Activated T-cell treated with anti-CD3 and anti-CD28 coated beads, Interleukin-2, amount 50 U/mL, for 24 hours (primary cell): ENCODE results near the gene COL6A3.

Experiments used
- DNase-seq: peaks from one replicate; pipeline ENCODE4 v3.0.0-alpha.2; 2020
- H3K27ac Mint-ChIP-seq: 2 replicates; pipeline ENCODE4 v1.8.0; 2020; ENCODE audit warnings: mild to moderate bottlenecking, mixed read lengths
- H3K27me3 Mint-ChIP-seq: 2 replicates; pipeline ENCODE4 v1.8.0; 2020; ENCODE audit warnings: mixed read lengths
- H3K36me3 Mint-ChIP-seq: 2 replicates; pipeline ENCODE4 v1.8.0; 2020; ENCODE audit warnings: low read depth, mixed read lengths
- H3K4me1 Mint-ChIP-seq: 2 replicates; pipeline ENCODE4 v1.8.0; 2020; ENCODE audit warnings: low read depth, mixed read lengths
- H3K4me3 Mint-ChIP-seq: 2 replicates; pipeline ENCODE4 v1.8.0; 2020; ENCODE audit warnings: mild to moderate bottlenecking, moderate library complexity, mixed read lengths
- H3K9me3 Mint-ChIP-seq: 2 replicates; pipeline ENCODE4 v1.8.0; 2020; ENCODE audit warnings: mixed read lengths

Gene COL6A3

DNA sequence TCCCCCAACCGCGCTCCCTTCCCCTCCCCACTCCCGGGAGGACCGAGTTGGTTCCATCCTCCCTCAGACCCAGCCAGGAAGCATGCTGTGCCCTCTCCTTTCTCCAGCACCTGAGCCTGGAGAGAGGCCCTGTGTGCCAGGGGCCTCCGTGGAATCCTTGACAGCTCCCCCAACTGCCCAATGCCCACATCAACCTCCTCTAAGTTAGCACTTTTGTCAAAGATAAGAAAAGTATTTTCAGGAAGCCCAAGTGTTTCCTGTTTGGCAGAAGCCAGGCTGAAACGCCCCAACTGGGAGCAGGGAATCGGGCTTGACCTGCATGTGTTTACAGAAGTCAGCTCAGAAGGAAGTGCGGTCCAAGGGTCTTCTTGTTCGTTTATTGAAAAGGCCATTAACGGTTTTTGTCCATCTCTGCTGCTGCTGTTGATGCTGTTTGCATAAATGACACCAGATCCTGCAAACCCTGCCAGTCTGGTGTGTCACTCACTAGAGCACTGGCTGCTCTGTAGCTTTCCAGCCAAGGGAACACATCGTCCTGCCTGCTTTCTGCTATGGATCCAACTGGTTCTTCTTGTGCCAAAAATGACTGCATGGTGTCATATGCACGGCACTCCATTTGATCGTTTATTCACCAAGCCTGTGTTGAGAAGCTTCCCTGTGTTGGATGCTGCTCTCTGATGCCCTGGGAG lies 35.4 kb upstream of the COL6A3 start:
- DNase-seq = peak; percentile 27
- H3K27me3 Mint-ChIP-seq = no peaks in the 10 kb centered on the region
- H3K4me3 Mint-ChIP-seq = no peak overlapping the region
- no peaks in the 10 kb centered on the region for H3K36me3 Mint-ChIP-seq
- no peaks in the 10 kb centered on the region for H3K9me3 Mint-ChIP-seq
- peaks cover 31% of the 10 kb centered on the region for H3K4me1 Mint-ChIP-seq
- no peak overlapping the region for H3K27ac Mint-ChIP-seq

DNA sequence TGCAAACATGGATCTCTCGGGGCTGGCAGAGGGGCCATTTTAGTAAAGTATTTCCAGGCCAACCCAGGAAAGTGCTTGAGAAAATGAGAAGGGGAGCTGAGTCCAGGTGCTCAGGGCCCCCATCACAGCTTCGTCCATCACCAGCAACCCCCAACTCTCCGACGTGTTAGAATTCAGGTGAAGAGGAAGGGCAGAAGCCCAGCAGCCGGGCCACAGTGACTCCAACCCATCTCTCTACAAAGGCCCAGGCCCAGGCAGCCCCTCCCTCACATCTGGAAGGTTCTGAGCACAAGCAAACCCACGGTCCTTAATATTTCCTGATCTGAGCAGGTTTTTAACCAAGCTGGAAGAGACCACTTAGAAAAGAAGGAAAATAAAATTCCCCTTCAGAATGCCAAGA lies 34.7 kb upstream of the COL6A3 start:
- Mint-ChIP-seq H3K36me3 (no peaks in the 10 kb centered on the region), H3K27me3 (no peaks in the 10 kb centered on the region), H3K4me1 (peaks cover 36% of the 10 kb centered on the region), H3K27ac (no peak overlapping the region), H3K4me3 (no peak overlapping the region), H3K9me3 (no peaks in the 10 kb centered on the region)
- peak; percentile 18 for DNase-seq

DNA sequence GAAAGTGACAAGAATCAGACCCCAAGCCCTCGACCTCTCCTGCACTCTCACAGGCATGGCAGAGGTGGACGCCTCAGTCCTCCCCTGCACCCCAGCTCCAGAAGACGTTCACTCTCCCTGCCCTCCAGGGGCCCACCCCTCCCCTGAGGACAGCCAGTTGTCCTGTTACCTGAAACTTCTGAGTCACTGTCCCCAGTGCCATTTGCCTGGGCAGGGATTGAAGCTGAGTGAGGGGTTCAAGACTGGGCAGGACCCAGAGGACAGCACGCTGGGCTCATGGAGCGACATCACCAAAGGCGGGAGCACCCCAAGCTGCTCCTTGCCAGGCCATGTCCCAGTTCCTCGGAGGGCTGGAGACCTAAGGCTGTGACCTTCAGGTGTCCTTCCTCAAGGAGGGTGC lies 34.2 kb upstream of the COL6A3 start:
- no peaks in the 10 kb centered on the region for H3K27me3 Mint-ChIP-seq
- H3K4me1 Mint-ChIP-seq = peaks cover 37% of the 10 kb centered on the region
- H3K4me3 Mint-ChIP-seq = no peak overlapping the region
- no peak overlapping the region for H3K27ac Mint-ChIP-seq
- H3K36me3 Mint-ChIP-seq = no peaks in the 10 kb centered on the region
- H3K9me3 Mint-ChIP-seq = no peaks in the 10 kb centered on the region
- DNase-seq = no peak

DNA sequence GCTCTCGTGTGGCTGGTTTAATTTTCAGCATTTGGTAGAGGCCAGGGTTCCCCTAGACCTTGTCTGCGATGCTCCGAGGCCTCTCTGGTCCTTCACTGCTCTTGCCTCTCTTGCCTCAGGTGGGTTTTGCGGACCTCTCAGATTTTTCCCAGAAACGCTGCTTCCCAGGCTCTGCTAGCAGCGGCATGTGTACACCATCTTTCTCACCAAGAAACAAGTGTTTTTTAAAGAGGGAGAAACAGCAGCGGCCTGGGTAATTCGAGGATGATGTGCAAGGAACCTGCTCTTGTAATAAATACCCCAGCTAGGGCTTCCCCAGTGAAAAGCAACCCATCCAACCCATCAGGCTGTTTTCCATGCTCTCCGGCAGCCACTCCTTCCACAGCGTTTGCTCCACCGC lies 33.5 kb upstream of the COL6A3 start:
- H3K27me3 Mint-ChIP-seq = no peaks in the 10 kb centered on the region
- no peak overlapping the region for H3K4me3 Mint-ChIP-seq
- DNase-seq = peak; percentile 18

DNA sequence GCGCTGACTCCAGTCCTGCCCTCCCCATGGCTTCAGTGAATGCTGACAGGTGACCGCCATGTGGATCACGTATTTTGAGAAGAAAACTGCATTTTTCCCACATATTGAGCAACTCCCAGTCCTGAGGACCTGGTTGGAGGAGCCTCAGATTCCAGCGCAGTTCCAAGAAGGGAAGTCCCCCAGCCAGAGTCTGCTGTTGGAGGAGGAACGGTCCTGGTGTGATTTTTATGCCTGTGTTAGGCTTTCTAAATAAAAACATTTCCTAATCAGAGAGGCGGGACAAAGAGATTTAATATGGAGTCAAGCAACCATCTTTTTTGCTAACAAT lies 32.3 kb upstream of the COL6A3 start:
- peaks cover 3% of the 10 kb centered on the region for H3K9me3 Mint-ChIP-seq
- DNase-seq = no peak
- H3K4me3 Mint-ChIP-seq = no peak overlapping the region
- H3K27ac Mint-ChIP-seq = no peak overlapping the region
- H3K4me1 Mint-ChIP-seq = peaks cover 52% of the 10 kb centered on the region
- H3K36me3 Mint-ChIP-seq = no peaks in the 10 kb centered on the region
- no peaks in the 10 kb centered on the region for H3K27me3 Mint-ChIP-seq

More for the DNA sequence above, 33.5 kb upstream of the COL6A3 start:
- Mint-ChIP-seq H3K4me1 (peaks cover 40% of the 10 kb centered on the region), H3K36me3 (no peaks in the 10 kb centered on the region), H3K9me3 (no peaks in the 10 kb centered on the region), H3K27ac (no peak overlapping the region)

DNA sequence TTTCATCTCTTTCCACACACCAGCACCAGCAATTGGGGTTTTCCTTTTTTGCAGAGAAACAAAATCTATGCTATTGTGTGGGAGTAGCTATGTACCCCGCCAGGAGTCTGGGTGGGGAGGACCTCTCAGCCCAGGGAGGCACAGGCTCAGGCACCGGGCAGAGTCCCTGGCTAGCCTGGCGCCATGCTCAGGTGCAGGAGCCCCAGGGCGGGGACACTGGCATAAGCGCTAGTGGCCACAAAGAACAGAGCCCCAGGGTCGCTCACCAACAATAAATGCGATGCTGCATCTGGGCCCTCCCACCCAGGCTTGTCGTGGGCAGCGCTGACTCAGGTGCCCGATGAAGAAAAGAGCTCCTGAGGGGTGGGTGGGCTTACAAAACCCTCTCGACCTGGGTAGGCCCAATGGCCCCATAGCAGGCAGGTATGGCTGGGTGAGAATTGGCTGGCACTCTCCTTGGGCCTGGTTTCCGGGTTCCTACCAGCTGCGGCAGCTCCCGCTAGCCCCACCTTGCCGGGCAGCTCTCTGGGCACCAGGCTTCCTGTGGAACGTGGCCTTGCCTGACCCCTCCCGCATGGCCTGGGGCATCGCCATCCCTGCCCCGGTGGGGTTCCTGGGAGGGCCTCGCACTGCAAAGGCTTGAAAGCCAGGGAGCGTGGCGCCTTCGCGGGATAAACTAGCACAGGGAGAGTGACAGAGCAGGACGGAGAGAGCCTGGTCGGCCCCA lies 31.8 kb upstream of the COL6A3 start:
- Mint-ChIP-seq H3K9me3 (peaks cover 3% of the 10 kb centered on the region), H3K27ac (no peak overlapping the region), H3K36me3 (no peaks in the 10 kb centered on the region), H3K4me3 (no peak overlapping the region), H3K27me3 (no peaks in the 10 kb centered on the region), H3K4me1 (peaks cover 57% of the 10 kb centered on the region)
- peak; percentile 33 for DNase-seq

DNA sequence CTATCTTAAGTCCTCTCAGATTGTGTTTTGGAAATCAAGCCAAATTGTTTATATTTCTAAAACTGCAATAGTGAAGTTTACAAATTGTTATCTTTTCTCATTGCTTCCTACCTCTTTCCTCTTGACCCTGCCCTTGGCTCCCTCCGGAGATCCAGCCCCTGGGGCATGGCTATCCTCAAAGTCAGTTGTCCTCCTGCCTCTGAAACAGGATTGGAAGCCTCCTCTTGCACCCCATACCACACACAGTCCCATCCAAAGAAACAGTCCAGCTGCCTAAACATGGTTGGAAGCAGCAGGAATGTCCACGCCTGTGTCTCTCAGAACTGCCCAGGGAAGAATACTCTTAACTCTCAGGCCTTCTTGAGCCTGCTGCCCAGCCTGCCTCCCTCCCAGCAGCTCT lies 30.1 kb upstream of the COL6A3 start:
- Mint-ChIP-seq H3K4me3 (no peak overlapping the region), H3K27ac (no peak overlapping the region), H3K9me3 (peaks cover 12% of the 10 kb centered on the region), H3K27me3 (no peaks in the 10 kb centered on the region), H3K4me1 (peaks cover 65% of the 10 kb centered on the region), H3K36me3 (peaks cover 9% of the 10 kb centered on the region)
- peak; percentile 21 for DNase-seq

DNA sequence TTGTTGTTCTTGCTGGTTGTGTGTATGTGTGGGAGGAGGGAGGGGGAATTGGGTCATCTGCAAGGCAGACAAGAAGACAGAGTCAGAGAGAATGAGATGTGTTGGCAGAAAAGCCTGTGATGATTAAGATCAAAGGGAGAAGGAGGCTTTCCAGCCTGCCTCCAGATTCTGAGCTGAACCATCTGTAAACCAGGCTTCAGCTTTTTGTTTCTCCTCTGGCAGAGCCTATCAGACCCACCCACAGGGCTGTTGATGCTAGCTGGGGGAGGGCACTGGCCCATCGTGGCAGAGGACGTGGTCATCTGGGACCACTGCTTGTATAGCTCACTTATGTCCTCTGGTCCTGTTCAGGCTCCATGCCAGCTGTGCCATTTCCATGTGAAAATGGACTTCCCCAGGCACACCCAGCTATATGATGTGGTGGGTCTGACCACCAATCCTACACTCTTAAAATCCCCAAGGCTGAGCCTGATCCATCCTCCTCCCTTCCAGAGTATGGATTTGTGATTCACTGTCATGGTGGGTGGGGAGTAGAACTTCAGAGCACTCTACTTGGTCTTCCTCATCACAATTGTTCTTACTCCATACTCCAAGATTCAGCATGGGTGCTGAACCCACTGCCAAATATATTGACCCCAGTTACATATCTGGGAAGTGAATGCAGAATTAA lies 27.8 kb upstream of the COL6A3 start:
- Mint-ChIP-seq H3K27ac (peak overlapping the region; percentile 95), H3K9me3 (peaks cover 12% of the 10 kb centered on the region), H3K4me3 (peak overlapping the region; percentile 64), H3K4me1 (peaks cover 81% of the 10 kb centered on the region), H3K36me3 (peaks cover 11% of the 10 kb centered on the region), H3K27me3 (no peaks in the 10 kb centered on the region)
- DNase-seq = peak; percentile 65

DNA sequence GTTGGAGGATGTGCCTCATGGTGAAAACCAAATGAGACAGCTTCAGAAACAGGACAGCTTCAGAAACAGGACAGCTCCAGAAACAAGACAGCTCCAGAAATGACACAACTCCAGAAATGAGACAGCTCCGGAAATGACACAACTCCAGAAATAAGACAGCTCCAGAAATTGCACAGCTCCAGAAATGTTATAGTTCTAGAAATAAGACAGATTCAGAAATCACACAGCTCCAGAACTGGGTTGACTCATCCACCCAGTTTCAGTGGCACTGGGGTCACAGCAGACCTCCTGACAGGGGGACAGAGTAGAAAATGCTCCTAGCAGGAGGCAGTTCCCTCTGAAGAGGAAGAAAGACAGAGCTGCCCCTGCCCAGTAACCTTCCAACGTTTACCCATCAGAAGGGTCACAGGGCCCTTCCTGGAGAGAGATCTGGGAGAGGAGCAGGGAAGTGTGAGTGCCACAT lies 26.9 kb upstream of the COL6A3 start:
- Mint-ChIP-seq H3K4me3 (peak overlapping the region; percentile 64), H3K27me3 (no peaks in the 10 kb centered on the region), H3K36me3 (peaks cover 11% of the 10 kb centered on the region), H3K9me3 (peaks cover 12% of the 10 kb centered on the region), H3K4me1 (peaks cover 88% of the 10 kb centered on the region), H3K27ac (peak overlapping the region; percentile 95)
- DNase-seq = peak; percentile 75

DNA sequence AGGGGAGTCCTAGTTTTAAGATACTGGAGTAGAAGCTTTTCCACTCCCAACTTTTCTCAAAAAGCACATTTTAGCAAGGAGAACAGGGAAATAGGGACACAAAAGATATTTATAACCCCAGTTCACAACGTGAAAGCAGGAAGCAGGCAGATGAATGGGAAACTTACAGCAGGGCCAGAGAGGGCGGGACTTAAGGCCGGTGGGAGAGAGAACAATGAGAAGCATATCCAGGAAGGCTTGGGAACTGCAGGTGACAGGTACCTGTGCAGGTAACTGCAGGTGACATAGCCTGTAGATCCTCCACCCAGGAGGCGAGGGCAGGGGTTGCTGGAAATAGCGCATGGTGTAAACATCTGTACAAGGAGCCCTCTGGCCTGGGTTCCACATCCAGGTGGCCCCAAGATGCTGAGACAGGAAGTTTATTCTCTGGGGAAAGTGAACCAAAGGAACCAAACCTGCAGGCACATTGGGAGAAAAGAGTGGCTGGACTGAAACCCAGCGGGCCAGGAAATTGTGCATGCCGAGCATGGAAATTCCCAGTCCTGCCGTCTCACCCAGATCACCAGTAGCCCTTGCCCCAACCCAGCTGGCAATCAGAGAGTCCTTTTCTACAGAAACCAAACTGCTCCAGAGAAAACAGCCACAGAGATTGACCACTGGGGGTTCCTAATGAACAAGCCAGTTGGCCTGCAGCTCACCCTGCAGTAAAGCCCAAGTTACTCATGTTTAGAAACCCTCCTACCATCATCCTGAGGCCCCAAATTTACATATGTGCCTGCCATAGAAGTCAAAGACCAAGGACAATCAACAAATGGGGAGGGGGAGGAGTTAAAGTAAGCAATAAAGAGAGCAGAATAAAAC lies 24.3 kb upstream of the COL6A3 start:
- H3K27ac Mint-ChIP-seq = peak overlapping the region; percentile 41
- H3K4me3 Mint-ChIP-seq = peak overlapping the region; percentile 21
- DNase-seq = peak; percentile 37

DNA sequence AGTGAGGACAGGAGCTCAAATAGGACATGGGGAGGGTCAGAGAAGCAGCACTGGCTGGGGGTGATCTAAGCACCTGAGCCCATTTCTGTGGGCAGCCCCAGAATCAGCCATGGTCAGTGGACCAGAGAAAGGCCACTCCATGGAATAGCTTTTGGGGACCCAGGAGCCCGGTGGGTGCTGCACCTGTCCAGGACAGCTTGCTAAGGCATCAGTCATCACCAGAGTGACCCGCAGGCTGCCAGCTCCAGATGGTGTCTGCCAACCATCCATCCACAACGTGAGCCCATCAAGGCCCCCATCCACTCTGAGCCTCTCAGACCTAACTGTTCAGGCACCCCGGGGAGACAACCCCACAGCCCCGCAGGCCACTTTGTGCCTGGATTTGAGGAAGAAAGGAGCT lies 23.6 kb upstream of the COL6A3 start:
- Mint-ChIP-seq H3K4me1 (peaks cover 95% of the 10 kb centered on the region), H3K4me3 (no peak overlapping the region), H3K27ac (peak overlapping the region; percentile 59), H3K36me3 (peaks cover 29% of the 10 kb centered on the region), H3K9me3 (peaks cover 12% of the 10 kb centered on the region), H3K27me3 (no peaks in the 10 kb centered on the region)
- DNase-seq = peak; percentile 35

More for the DNA sequence above, 24.3 kb upstream of the COL6A3 start:
- Mint-ChIP-seq H3K4me1 (peaks cover 94% of the 10 kb centered on the region), H3K27me3 (no peaks in the 10 kb centered on the region), H3K36me3 (peaks cover 23% of the 10 kb centered on the region), H3K9me3 (peaks cover 12% of the 10 kb centered on the region)

DNA sequence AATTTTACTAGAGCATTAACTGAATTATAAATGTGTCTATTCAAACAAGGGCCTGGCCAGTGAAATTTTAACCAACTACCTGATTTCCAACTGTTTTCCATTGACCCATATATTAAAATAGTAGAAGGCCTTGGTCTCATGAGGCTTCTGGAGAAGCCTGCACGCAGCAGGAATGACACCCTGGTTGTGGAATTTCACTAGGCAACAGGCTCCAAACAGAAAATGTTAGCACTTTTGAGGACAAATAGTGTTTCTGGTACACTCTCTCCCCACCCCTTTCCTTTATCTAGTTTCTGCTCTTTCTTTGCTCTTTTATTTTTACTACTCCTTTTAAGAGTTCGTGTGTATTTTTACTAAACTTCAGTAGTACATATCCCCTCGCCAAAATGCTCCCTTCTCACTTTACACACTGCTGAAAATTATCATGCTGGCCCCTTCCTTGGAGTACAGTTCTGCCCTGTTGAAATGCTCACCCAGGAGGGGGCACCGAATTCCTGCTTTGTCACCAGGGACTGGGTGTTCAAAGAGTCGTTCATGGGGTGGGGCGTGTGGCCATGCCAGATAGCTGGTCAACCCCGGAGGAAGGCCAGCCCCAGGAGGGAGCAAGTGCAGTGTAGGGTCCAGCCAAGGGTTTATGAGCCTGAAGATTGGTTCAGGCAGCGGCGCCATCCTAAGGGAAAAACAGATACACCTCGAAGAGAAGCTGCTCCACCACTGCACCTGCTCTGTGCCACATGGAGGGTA lies 22.1 kb upstream of the COL6A3 start:
- H3K36me3 Mint-ChIP-seq = peaks cover 45% of the 10 kb centered on the region
- no peaks in the 10 kb centered on the region for H3K27me3 Mint-ChIP-seq
- H3K4me1 Mint-ChIP-seq = peaks cover 95% of the 10 kb centered on the region
- peak overlapping the region; percentile 97 for H3K27ac Mint-ChIP-seq
- H3K4me3 Mint-ChIP-seq = peak overlapping the region; percentile 29
- DNase-seq = no peak
- H3K9me3 Mint-ChIP-seq = peaks cover 9% of the 10 kb centered on the region

DNA sequence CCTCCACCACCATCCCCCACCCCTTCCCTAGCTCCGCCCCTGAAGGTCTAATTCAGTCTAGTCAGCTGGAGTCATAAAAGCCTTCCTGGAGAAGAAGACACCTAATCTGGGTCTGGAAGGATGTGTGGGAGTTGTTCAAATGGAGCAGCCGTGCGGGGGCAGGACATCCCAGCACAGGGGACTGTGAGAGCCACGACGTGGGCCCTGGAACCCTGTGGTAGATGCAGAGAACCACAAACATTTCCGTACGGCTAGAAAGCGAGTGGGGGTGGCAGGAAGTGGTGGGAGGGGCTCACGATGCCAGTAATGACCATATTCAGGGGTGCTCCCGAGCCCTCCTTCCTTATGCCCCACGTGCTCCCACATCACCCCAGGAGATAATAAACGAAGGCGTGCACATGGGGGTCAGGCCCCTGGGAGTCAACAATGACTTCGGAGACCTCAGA lies 20.9 kb upstream of the COL6A3 start:
- peaks cover 95% of the 10 kb centered on the region for H3K4me1 Mint-ChIP-seq
- peaks cover 49% of the 10 kb centered on the region for H3K36me3 Mint-ChIP-seq
- no peaks in the 10 kb centered on the region for H3K27me3 Mint-ChIP-seq
- H3K9me3 Mint-ChIP-seq = peaks cover 2% of the 10 kb centered on the region
- H3K27ac Mint-ChIP-seq = peak overlapping the region; percentile 97
- DNase-seq = peak; percentile 85
- H3K4me3 Mint-ChIP-seq = peak overlapping the region; percentile 84
